ENCODE data around the gene TBC1D24.
A peak's percentile ranks its signal among the peaks of the same experiment; 100 is the strongest.
"Not testable (repeated sequence)": the region's sequence is repeated elsewhere in the genome, so short reads cannot be mapped to it uniquely, and the experiment has no call there.

TBC1D24 gene

GRCh38 chr16:2429771-2430663 lies 44.9 kb upstream of the TBC1D24 start:
- H2BK12ac ChIP-seq (ENCODE audit: low read length): no peak overlapping the region
- H3K18ac ChIP-seq (ENCODE audit: low read length): peak overlapping the region; percentile 95
- H2BK5ac ChIP-seq (ENCODE audit: low read length): no peak overlapping the region
- no peak for DNase-seq (ENCODE audit: low spot score)
- H3K9ac ChIP-seq (ENCODE audit: low read depth, low read length, poor library complexity): peak overlapping the region; percentile 98
- WGBS, 2 donors (ENCODE audit: extremely low coverage in 2 of 2, insufficient read length in 2 of 2, insufficient replicate concordance in 1 of 2): no CpG with 5 or more reads among the region's 46 CpGs
- H3K23ac ChIP-seq (ENCODE audit: low read depth, low read length, poor library complexity): peak overlapping the region; percentile 17
- H3K79me1 ChIP-seq (ENCODE audit: low read depth, low read length): peaks cover 11% of the 10 kb centered on the region
- H3K4me3 ChIP-seq (ENCODE audit: low read length in 2 of 2): peak overlapping the region; percentile 81 to 86
- no peaks in the 10 kb centered on the region for H3K27me3 ChIP-seq (ENCODE audit: control insufficient read depth in 3 of 3, insufficient read depth in 3 of 3, low read depth in 1 of 3, low read length in 3 of 3)
- H3K27ac ChIP-seq (replicated peaks; ENCODE audit: low read length): no peak overlapping the region
- no peak overlapping the region for H4K91ac ChIP-seq (ENCODE audit: low read depth, low read length, poor library complexity)
- H3K4me2 ChIP-seq (ENCODE audit: insufficient read depth, low read length, poor library complexity, severe bottlenecking): peak overlapping the region; percentile 72
- H3K36me3 ChIP-seq (replicated peaks in 1 of 2; ENCODE audit: control insufficient read depth in 2 of 2, insufficient read depth in 2 of 2, low read length in 2 of 2): peaks cover 23 to 42% of the 10 kb centered on the region in 2 donors
- H2AFZ ChIP-seq (ENCODE audit: low read length): peak overlapping the region; percentile 98
- no peak overlapping the region for H2BK120ac ChIP-seq (ENCODE audit: low read depth, low read length)
- H3K4me1 ChIP-seq (ENCODE audit: control insufficient read depth in 2 of 2, insufficient read depth in 1 of 2, low read depth in 1 of 2, low read length in 2 of 2): peaks cover 11 to 13% of the 10 kb centered on the region in 2 donors
- no peak overlapping the region for H3K14ac ChIP-seq (ENCODE audit: low read length)
- no peak overlapping the region for H3K4ac ChIP-seq (ENCODE audit: low read length)
- peak overlapping the region; percentile 90 for H2AK5ac ChIP-seq (ENCODE audit: low read depth, low read length)
- H2BK15ac ChIP-seq (ENCODE audit: low read length): peak overlapping the region; percentile 26
- H4K8ac ChIP-seq (ENCODE audit: low read depth, low read length): no peak overlapping the region
- H3K9me3 ChIP-seq (replicated peaks in 1 of 2; ENCODE audit: control insufficient read depth in 2 of 2, insufficient read depth in 1 of 2, low read depth in 1 of 2, low read length in 2 of 2): no peaks in the 10 kb centered on the region

GRCh38 chr16:2432286-2432685 lies 42.6 kb upstream of the TBC1D24 start:
- no peak overlapping the region for H2BK120ac ChIP-seq (ENCODE audit: low read depth, low read length)
- no peak overlapping the region for H2AK5ac ChIP-seq (ENCODE audit: low read depth, low read length)
- H3K18ac ChIP-seq (ENCODE audit: low read length): no peak overlapping the region
- H3K9ac ChIP-seq (ENCODE audit: low read depth, low read length, poor library complexity): no peak overlapping the region
- peaks cover 11% of the 10 kb centered on the region for H3K79me1 ChIP-seq (ENCODE audit: low read depth, low read length)
- WGBS, 2 donors (ENCODE audit: extremely low coverage in 2 of 2, insufficient read length in 2 of 2, insufficient replicate concordance in 1 of 2): no CpG with 5 or more reads among the region's 6 CpGs
- no peak overlapping the region for H2BK5ac ChIP-seq (ENCODE audit: low read length)
- no peak overlapping the region for H4K8ac ChIP-seq (ENCODE audit: low read depth, low read length)
- no peak overlapping the region for H3K27ac ChIP-seq (replicated peaks; ENCODE audit: low read length)
- no peak overlapping the region for H2BK15ac ChIP-seq (ENCODE audit: low read length)
- H3K27me3 ChIP-seq (ENCODE audit: control insufficient read depth in 3 of 3, insufficient read depth in 3 of 3, low read depth in 1 of 3, low read length in 3 of 3): no peaks in the 10 kb centered on the region
- H4K91ac ChIP-seq (ENCODE audit: low read depth, low read length, poor library complexity): no peak overlapping the region
- peaks cover 11 to 13% of the 10 kb centered on the region in 2 donors for H3K4me1 ChIP-seq (ENCODE audit: control insufficient read depth in 2 of 2, insufficient read depth in 1 of 2, low read depth in 1 of 2, low read length in 2 of 2)
- no peak overlapping the region for H2BK12ac ChIP-seq (ENCODE audit: low read length)
- H3K14ac ChIP-seq (ENCODE audit: low read length): no peak overlapping the region
- no peak overlapping the region for H3K23ac ChIP-seq (ENCODE audit: low read depth, low read length, poor library complexity)
- no peaks in the 10 kb centered on the region for H3K9me3 ChIP-seq (replicated peaks in 1 of 2; ENCODE audit: control insufficient read depth in 2 of 2, insufficient read depth in 1 of 2, low read depth in 1 of 2, low read length in 2 of 2)
- H3K4ac ChIP-seq (ENCODE audit: low read length): no peak overlapping the region
- no peak overlapping the region for H2AFZ ChIP-seq (ENCODE audit: low read length)
- DNase-seq (ENCODE audit: low spot score): no peak
- peaks cover 40 to 64% of the 10 kb centered on the region in 2 donors for H3K36me3 ChIP-seq (replicated peaks in 1 of 2; ENCODE audit: control insufficient read depth in 2 of 2, insufficient read depth in 2 of 2, low read length in 2 of 2)
- no peak overlapping the region for H3K4me3 ChIP-seq (ENCODE audit: low read length in 2 of 2)
- H3K4me2 ChIP-seq (ENCODE audit: insufficient read depth, low read length, poor library complexity, severe bottlenecking): no peak overlapping the region

- H3K14ac ChIP-seq (ENCODE audit: low read length): no peak overlapping the region
- no peak overlapping the region for H3K27ac ChIP-seq (replicated peaks; ENCODE audit: low read length)
- no peak overlapping the region for H3K9ac ChIP-seq (ENCODE audit: low read depth, low read length, poor library complexity)
- no CpG with 5 or more reads among the region's 15 CpGs for WGBS, 2 donors (ENCODE audit: extremely low coverage in 2 of 2, insufficient read length in 2 of 2, insufficient replicate concordance in 1 of 2)
- H4K91ac ChIP-seq (ENCODE audit: low read depth, low read length, poor library complexity): no peak overlapping the region
- no peak overlapping the region for H2AK5ac ChIP-seq (ENCODE audit: low read depth, low read length)
- DNase-seq (ENCODE audit: low spot score): no peak
- no peak overlapping the region for H2BK15ac ChIP-seq (ENCODE audit: low read length)
- no peaks in the 10 kb centered on the region for H3K27me3 ChIP-seq (ENCODE audit: control insufficient read depth in 3 of 3, insufficient read depth in 3 of 3, low read depth in 1 of 3, low read length in 3 of 3)
- no peak overlapping the region for H2AFZ ChIP-seq (ENCODE audit: low read length)
- no peak overlapping the region for H3K4ac ChIP-seq (ENCODE audit: low read length)
- peaks cover 46 to 70% of the 10 kb centered on the region in 2 donors for H3K36me3 ChIP-seq (replicated peaks in 1 of 2; ENCODE audit: control insufficient read depth in 2 of 2, insufficient read depth in 2 of 2, low read length in 2 of 2)
- H2BK12ac ChIP-seq (ENCODE audit: low read length): no peak overlapping the region
- no peaks in the 10 kb centered on the region for H3K9me3 ChIP-seq (replicated peaks in 1 of 2; ENCODE audit: control insufficient read depth in 2 of 2, insufficient read depth in 1 of 2, low read depth in 1 of 2, low read length in 2 of 2)
- H3K18ac ChIP-seq (ENCODE audit: low read length): no peak overlapping the region
- H3K23ac ChIP-seq (ENCODE audit: low read depth, low read length, poor library complexity): no peak overlapping the region
- peaks cover 11% of the 10 kb centered on the region for H3K79me1 ChIP-seq (ENCODE audit: low read depth, low read length)
- no peak overlapping the region for H3K4me2 ChIP-seq (ENCODE audit: insufficient read depth, low read length, poor library complexity, severe bottlenecking)
- no peak overlapping the region for H2BK120ac ChIP-seq (ENCODE audit: low read depth, low read length)
- peaks cover 11 to 13% of the 10 kb centered on the region in 2 donors for H3K4me1 ChIP-seq (ENCODE audit: control insufficient read depth in 2 of 2, insufficient read depth in 1 of 2, low read depth in 1 of 2, low read length in 2 of 2)
- no peak overlapping the region for H4K8ac ChIP-seq (ENCODE audit: low read depth, low read length)
- peak overlapping the region in 1 of 2 donors; percentile 50 for H3K4me3 ChIP-seq (ENCODE audit: low read length in 2 of 2)
- H2BK5ac ChIP-seq (ENCODE audit: low read length): no peak overlapping the region
Measured at GRCh38 chr16:2432801-2433505, 42.0 kb upstream of the TBC1D24 start.

GRCh38 chr16:2435236-2435635 lies 39.7 kb upstream of the TBC1D24 start:
- DNase-seq (ENCODE audit: low spot score); H3K23ac ChIP-seq (ENCODE audit: low read depth, low read length, poor library complexity); H2BK12ac ChIP-seq (ENCODE audit: low read length); H3K27me3 ChIP-seq (ENCODE audit: control insufficient read depth in 3 of 3, insufficient read depth in 3 of 3, low read depth in 1 of 3, low read length in 3 of 3); H3K27ac ChIP-seq (replicated peaks; ENCODE audit: low read length); H2BK120ac ChIP-seq (ENCODE audit: low read depth, low read length); H4K91ac ChIP-seq (ENCODE audit: low read depth, low read length, poor library complexity); H3K79me1 ChIP-seq (ENCODE audit: low read depth, low read length); H2BK15ac ChIP-seq (ENCODE audit: low read length); H3K9ac ChIP-seq (ENCODE audit: low read depth, low read length, poor library complexity); H2BK5ac ChIP-seq (ENCODE audit: low read length); H3K14ac ChIP-seq (ENCODE audit: low read length); H3K4me3 ChIP-seq (ENCODE audit: low read length in 2 of 2); H2AK5ac ChIP-seq (ENCODE audit: low read depth, low read length); H3K4ac ChIP-seq (ENCODE audit: low read length); H2AFZ ChIP-seq (ENCODE audit: low read length); H3K4me2 ChIP-seq (ENCODE audit: insufficient read depth, low read length, poor library complexity, severe bottlenecking); H3K9me3 ChIP-seq (replicated peaks in 1 of 2; ENCODE audit: control insufficient read depth in 2 of 2, insufficient read depth in 1 of 2, low read depth in 1 of 2, low read length in 2 of 2); H3K4me1 ChIP-seq (ENCODE audit: control insufficient read depth in 2 of 2, insufficient read depth in 1 of 2, low read depth in 1 of 2, low read length in 2 of 2); H4K8ac ChIP-seq (ENCODE audit: low read depth, low read length); H3K18ac ChIP-seq (ENCODE audit: low read length): not testable (repeated sequence)
- peaks cover 58 to 92% of the 10 kb centered on the region in 2 donors for H3K36me3 ChIP-seq (replicated peaks in 1 of 2; ENCODE audit: control insufficient read depth in 2 of 2, insufficient read depth in 2 of 2, low read length in 2 of 2)
- WGBS, 2 donors (ENCODE audit: extremely low coverage in 2 of 2, insufficient read length in 2 of 2, insufficient replicate concordance in 1 of 2): no CpG with 5 or more reads among the region's 4 CpGs
